ENCODE results near the gene CNOT4. TPM values are rescaled to one million over a fixed set of nuclear protein-coding genes. Genes with fewer than 3 reads are reported as not detected.

Gene CNOT4
- total and polyA plus RNA-seq, 12 donors: 8.7 to 28.1 (median 16.8) TPM

DNA sequence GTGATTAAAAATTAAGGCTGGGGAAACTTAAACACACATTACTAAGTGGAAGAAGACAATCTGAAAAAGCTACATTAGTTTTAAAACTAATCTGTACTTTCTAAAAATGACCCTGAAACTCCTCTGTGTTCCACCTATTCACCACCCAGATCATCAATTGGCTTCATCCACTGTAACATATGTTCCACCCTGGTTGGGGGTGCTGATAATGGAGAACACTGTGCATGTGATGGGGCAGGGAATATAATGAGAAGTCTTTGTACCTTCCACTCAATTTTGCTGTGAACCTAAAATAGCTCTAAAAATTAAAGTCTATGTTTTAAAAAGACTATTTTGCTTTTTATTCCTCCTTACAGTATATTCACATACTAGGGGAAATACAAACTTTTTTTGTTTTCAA, 132.7 kb downstream of the CNOT4 start:
- no peaks in the 10 kb centered on the region for H3K36me3 ChIP-seq (replicated peaks in 1 of 2)
- no peak for DNase-seq
- intact Hi-C loops (cut with DNase I): no loop called here
- peaks cover 0 to 6% of the 10 kb centered on the region in 2 donors for H3K4me1 ChIP-seq (replicated peaks in 1 of 2)
- no peak for TF ChIP-seq POLR2A (IDR thresholded peaks at IDR 0.05)
- TF ChIP-seq, protein P1, sequence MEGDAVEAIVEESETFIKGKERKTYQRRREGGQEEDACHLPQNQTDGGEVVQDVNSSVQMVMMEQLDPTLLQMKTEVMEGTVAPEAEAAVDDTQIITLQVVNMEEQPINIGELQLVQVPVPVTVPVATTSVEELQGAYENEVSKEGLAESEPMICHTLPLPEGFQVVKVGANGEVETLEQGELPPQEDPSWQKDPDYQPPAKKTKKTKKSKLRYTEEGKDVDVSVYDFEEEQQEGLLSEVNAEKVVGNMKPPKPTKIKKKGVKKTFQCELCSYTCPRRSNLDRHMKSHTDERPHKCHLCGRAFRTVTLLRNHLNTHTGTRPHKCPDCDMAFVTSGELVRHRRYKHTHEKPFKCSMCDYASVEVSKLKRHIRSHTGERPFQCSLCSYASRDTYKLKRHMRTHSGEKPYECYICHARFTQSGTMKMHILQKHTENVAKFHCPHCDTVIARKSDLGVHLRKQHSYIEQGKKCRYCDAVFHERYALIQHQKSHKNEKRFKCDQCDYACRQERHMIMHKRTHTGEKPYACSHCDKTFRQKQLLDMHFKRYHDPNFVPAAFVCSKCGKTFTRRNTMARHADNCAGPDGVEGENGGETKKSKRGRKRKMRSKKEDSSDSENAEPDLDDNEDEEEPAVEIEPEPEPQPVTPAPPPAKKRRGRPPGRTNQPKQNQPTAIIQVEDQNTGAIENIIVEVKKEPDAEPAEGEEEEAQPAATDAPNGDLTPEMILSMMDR (IDR thresholded peaks at IDR 0.05): no peak
- no peak overlapping the region for H3K4me3 ChIP-seq
- no peak overlapping the region for H3K27ac ChIP-seq
- H3K27me3 ChIP-seq: no peaks in the 10 kb centered on the region
- no peaks in the 10 kb centered on the region for H3K9me3 ChIP-seq (replicated peaks in 1 of 3)

DNA sequence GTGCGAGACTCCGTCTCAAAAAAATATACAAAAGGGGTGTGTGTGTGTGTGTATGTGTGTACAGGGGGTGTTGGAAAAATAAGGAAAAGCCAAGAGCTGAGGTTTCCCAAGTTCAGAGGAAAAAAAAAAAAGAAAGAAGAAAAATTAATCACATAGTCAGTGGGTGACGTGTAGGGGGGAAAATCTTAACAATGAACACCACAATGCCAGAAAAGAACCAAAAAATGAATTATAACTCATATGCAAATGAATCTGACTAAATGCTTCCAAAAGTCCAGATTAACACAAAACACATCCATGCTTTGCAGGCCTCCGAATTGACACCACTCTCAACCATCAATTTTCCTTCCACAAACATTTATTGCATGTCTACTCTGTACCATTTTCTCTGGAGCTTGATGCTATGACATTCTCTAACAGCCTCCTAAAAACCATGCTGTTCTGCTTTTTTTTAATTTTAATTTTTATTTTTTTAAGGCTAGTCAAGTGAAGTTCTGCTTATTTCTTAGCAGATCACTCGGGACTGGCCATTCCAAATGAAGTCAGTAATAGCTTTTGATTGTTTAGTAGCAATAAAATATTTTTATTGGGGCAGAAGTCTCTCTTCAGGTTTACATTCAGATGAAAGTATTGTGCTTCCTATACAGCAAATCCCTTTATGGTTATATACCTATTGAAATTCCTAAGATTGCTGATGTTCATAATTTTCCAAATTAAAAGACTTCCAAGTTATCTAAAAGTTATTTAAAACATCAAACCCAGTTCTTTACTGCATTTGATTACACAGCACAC, 133.8 kb downstream of the CNOT4 start:
- TF ChIP-seq POLR2A (IDR thresholded peaks at IDR 0.05): no peak
- TF ChIP-seq, protein P1 (IDR thresholded peaks at IDR 0.05): no peak
- H3K4me3 ChIP-seq: no peak overlapping the region
- intact Hi-C loops (cut with DNase I): no loop called here
- no peaks in the 10 kb centered on the region for H3K36me3 ChIP-seq (replicated peaks in 1 of 2)
- H3K4me1 ChIP-seq (replicated peaks in 1 of 2): no peaks in the 10 kb centered on the region
- H3K27me3 ChIP-seq: no peaks in the 10 kb centered on the region
- no peaks in the 10 kb centered on the region for H3K9me3 ChIP-seq (replicated peaks in 1 of 3)
- DNase-seq: no peak
- 95 to 96% (median 96%) methylated on average over 5 of the region's 5 CpGs for WGBS, 4 donors
- H3K27ac ChIP-seq: no peak overlapping the region

DNA sequence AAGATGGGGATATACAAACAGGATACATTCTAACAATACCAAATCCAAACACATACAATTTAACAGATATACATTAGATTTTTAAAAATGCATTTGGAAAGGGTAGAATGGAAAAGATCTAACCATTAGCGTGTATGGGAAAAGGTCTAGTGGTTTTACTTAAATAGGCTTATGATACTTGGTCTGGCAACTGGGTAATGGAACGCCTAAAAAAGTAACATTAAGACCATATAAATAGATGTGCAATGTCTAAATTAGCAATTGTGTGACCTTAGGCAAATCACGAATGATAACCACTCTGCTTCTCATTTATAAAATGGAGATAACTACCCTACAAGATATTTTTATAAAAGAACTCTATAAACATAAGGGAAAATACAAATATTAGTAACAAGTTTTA, 135.2 kb downstream of the CNOT4 start:
- Histone ChIP-seq H3K4me1 (replicated peaks in 1 of 2) (no peaks in the 10 kb centered on the region), H3K9me3 (replicated peaks in 1 of 3) (no peaks in the 10 kb centered on the region), H3K36me3 (replicated peaks in 1 of 2) (no peaks in the 10 kb centered on the region), H3K27ac (no peak overlapping the region), H3K27me3 (no peaks in the 10 kb centered on the region), H3K4me3 (no peak overlapping the region)
- intact Hi-C loops (cut with DNase I): no loop called here
- TF ChIP-seq, protein P1 (IDR thresholded peaks at IDR 0.05): no peak
- TF ChIP-seq POLR2A (IDR thresholded peaks at IDR 0.05): no peak
- DNase-seq: no peak
- 88 to 97% (median 93%) methylated on average over 3 of the region's 3 CpGs for WGBS, 4 donors

DNA sequence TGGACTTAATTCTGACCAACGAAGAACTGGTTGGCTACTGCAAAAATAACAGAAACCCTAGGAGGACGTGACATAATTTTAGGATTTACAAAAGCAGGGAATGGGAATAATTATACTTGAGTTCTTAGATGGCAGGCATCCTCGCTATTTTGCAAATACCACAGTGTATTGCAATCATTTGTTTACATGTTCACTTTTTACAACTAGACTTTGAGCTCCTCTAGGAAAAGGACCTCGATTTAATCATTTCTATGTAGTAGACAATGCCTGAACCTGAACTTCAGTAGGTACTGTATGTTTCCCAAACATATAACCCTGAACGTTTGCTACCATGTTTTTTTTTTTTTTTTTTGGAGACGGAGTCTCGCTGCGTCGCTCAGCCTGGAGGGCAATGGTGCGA, 137.7 kb downstream of the CNOT4 start:
- intact Hi-C loops (cut with DNase I): no loop called here
- 93 to 97% (median 95%) methylated on average over 10 of the region's 10 CpGs for WGBS, 4 donors

More for the DNA sequence above, 137.7 kb downstream of the CNOT4 start:
- Histone ChIP-seq H3K4me1 (replicated peaks in 1 of 2) (no peaks in the 10 kb centered on the region), H3K36me3 (replicated peaks in 1 of 2) (no peaks in the 10 kb centered on the region), H3K9me3 (replicated peaks in 1 of 3) (no peaks in the 10 kb centered on the region), H3K27ac (no peak overlapping the region), H3K4me3 (no peak overlapping the region), H3K27me3 (no peaks in the 10 kb centered on the region)
- no peak for TF ChIP-seq POLR2A (IDR thresholded peaks at IDR 0.05)
- TF ChIP-seq, protein P1 (IDR thresholded peaks at IDR 0.05): no peak
- DNase-seq: no peak

Measured in adrenal gland (tissue), 12 donors.